Stimulated activated CD8-positive, alpha-beta memory T cell treated with anti-CD3 and anti-CD28 coated beads, Interleukin-15, amount 100 ng/mL, for 1 hour (primary cell): Measurements from ENCODE around the gene CACNG5.
"Not testable (repeated sequence)": the region's sequence is repeated elsewhere in the genome, so short reads cannot be mapped to it uniquely, and the experiment has no call there.

Experiments used
- DNase-seq: peaks from one replicate; pipeline ENCODE4 v3.0.0-alpha.2; 2020; ENCODE audit warnings: low read depth

Gene CACNG5

GRCh38 chr17:66849851-66850580 lies 15.1 kb downstream of the CACNG5 start:
- DNase-seq: no peak

GRCh38 chr17:66850692-66851091 lies 15.8 kb downstream of the CACNG5 start:
- DNase-seq: no peak

GRCh38 chr17:66855204-66855603 lies 20.3 kb downstream of the CACNG5 start:
- no peak for DNase-seq

GRCh38 chr17:66858226-66859083 lies 23.5 kb downstream of the CACNG5 start:
- DNase-seq: no peak

- no peak for DNase-seq
Observed at GRCh38 chr17:66859353-66859752, 24.4 kb downstream of the CACNG5 start.

GRCh38 chr17:66860204-66860603 lies 25.3 kb downstream of the CACNG5 start:
- DNase-seq: no peak

- no peak for DNase-seq
Observed at GRCh38 chr17:66863820-66864219, 28.9 kb downstream of the CACNG5 start.

- DNase-seq: no peak
Observed at GRCh38 chr17:66865151-66865550, 30.2 kb downstream of the CACNG5 start.

- no peak for DNase-seq
Observed at GRCh38 chr17:66873962-66874361, 39.0 kb downstream of the CACNG5 start.

GRCh38 chr17:66884931-66885330 lies 50.0 kb downstream of the CACNG5 start:
- DNase-seq: no peak

GRCh38 chr17:66885417-66885816 lies 50.5 kb downstream of the CACNG5 start:
- DNase-seq: no peak

- no peak for DNase-seq
Observed at GRCh38 chr17:66889480-66890230, 54.7 kb downstream of the CACNG5 start.

- no peak for DNase-seq
Observed at GRCh38 chr17:66892246-66892645, 57.3 kb downstream of the CACNG5 start.

- no peak for DNase-seq
Observed at GRCh38 chr17:66893382-66893781, 58.5 kb downstream of the CACNG5 start.

GRCh38 chr17:66893863-66894262 lies 58.9 kb downstream of the CACNG5 start:
- DNase-seq: no peak

- no peak for DNase-seq
Observed at GRCh38 chr17:66897141-66897540, 62.2 kb downstream of the CACNG5 start.

GRCh38 chr17:66898536-66898935 lies 63.6 kb downstream of the CACNG5 start:
- DNase-seq: no peak

- DNase-seq: no peak
Observed at GRCh38 chr17:66900126-66901010, 65.5 kb downstream of the CACNG5 start.

- not testable (repeated sequence) for DNase-seq
Observed at GRCh38 chr17:66903296-66903695, 68.4 kb downstream of the CACNG5 start.

GRCh38 chr17:66903781-66904180 lies 68.9 kb downstream of the CACNG5 start:
- DNase-seq: no peak

- no peak for DNase-seq
Observed at GRCh38 chr17:66904760-66905624, 70.1 kb downstream of the CACNG5 start.
